ENCODE measurements around the gene ADIPOR2.
"Not testable (repeated sequence)": the region's sequence is repeated elsewhere in the genome, so short reads cannot be mapped to it uniquely, and the experiment has no call there.

ADIPOR2 gene

GRCh38 chr12:1715459-1715858 is 24.6 kb downstream of the ADIPOR2 start:
- H3K9me3 ChIP-seq (ENCODE audit: control insufficient read depth, low read length); H3K4me3 ChIP-seq (ENCODE audit: insufficient read depth, low read depth, low read length); H3K27me3 ChIP-seq (ENCODE audit: control insufficient read depth, insufficient read depth, low read length, poor library complexity, severe bottlenecking); H3K4me1 ChIP-seq (ENCODE audit: control insufficient read depth, insufficient read depth, low read length); H3K27ac ChIP-seq (ENCODE audit: insufficient read depth, low read depth, low read length, poor library complexity, severe bottlenecking): not testable (repeated sequence)
- peaks cover 12% of the 10 kb centered on the region for H3K36me3 ChIP-seq (ENCODE audit: control insufficient read depth, insufficient read depth, low read length)
- WGBS, 2 experiments: 96 to 97% methylated on average over 8 of the region's 8 CpGs

- H3K9me3 ChIP-seq (ENCODE audit: control insufficient read depth, low read length): no peaks in the 10 kb centered on the region
- no peak overlapping the region for H3K27ac ChIP-seq (ENCODE audit: insufficient read depth, low read depth, low read length, poor library complexity, severe bottlenecking)
- H3K4me1 ChIP-seq (ENCODE audit: control insufficient read depth, insufficient read depth, low read length): no peaks in the 10 kb centered on the region
- H3K27me3 ChIP-seq (ENCODE audit: control insufficient read depth, insufficient read depth, low read length, poor library complexity, severe bottlenecking): no peaks in the 10 kb centered on the region
- H3K4me3 ChIP-seq (ENCODE audit: insufficient read depth, low read depth, low read length): no peak overlapping the region
- 92 to 100% methylated on average over 2 of the region's 3 CpGs for WGBS, 2 experiments
- peaks cover 12% of the 10 kb centered on the region for H3K36me3 ChIP-seq (ENCODE audit: control insufficient read depth, insufficient read depth, low read length)
Observed at GRCh38 chr12:1716215-1716862, 25.5 kb downstream of the ADIPOR2 start.

- no peaks in the 10 kb centered on the region for H3K4me1 ChIP-seq (ENCODE audit: control insufficient read depth, insufficient read depth, low read length)
- H3K36me3 ChIP-seq (ENCODE audit: control insufficient read depth, insufficient read depth, low read length): peaks cover 12% of the 10 kb centered on the region
- no peaks in the 10 kb centered on the region for H3K27me3 ChIP-seq (ENCODE audit: control insufficient read depth, insufficient read depth, low read length, poor library complexity, severe bottlenecking)
- no peaks in the 10 kb centered on the region for H3K9me3 ChIP-seq (ENCODE audit: control insufficient read depth, low read length)
- H3K4me3 ChIP-seq (ENCODE audit: insufficient read depth, low read depth, low read length): no peak overlapping the region
- H3K27ac ChIP-seq (ENCODE audit: insufficient read depth, low read depth, low read length, poor library complexity, severe bottlenecking): no peak overlapping the region
Observed at GRCh38 chr12:1716911-1717310, 26.0 kb downstream of the ADIPOR2 start.

GRCh38 chr12:1719139-1719538 is 28.3 kb downstream of the ADIPOR2 start:
- H3K36me3 ChIP-seq (ENCODE audit: control insufficient read depth, insufficient read depth, low read length): peaks cover 10% of the 10 kb centered on the region
- H3K4me1 ChIP-seq (ENCODE audit: control insufficient read depth, insufficient read depth, low read length): no peaks in the 10 kb centered on the region
- H3K4me3 ChIP-seq (ENCODE audit: insufficient read depth, low read depth, low read length): no peak overlapping the region
- H3K9me3 ChIP-seq (ENCODE audit: control insufficient read depth, low read length): no peaks in the 10 kb centered on the region
- H3K27ac ChIP-seq (ENCODE audit: insufficient read depth, low read depth, low read length, poor library complexity, severe bottlenecking): no peak overlapping the region
- H3K27me3 ChIP-seq (ENCODE audit: control insufficient read depth, insufficient read depth, low read length, poor library complexity, severe bottlenecking): no peaks in the 10 kb centered on the region

DNA sequence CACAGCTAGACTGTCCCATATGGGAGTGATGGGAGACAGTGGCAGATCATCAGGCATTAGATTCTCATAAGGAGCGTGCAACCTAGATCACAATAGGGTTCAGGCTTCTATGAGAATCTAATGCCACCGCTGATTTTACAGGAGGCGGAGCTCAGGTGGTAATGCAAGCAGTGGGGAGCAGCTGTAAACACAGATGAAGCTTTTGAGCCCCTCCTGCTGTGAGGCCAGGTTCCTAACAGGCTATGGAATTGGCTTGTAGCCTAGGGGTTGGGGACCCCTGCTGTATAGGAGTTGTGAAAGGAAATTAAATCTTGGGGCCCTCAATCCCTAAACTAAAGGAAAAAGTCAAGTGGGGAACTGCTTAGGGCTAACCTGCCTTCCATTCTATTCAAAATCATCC is 29.6 kb downstream of the ADIPOR2 start:
- H3K36me3 ChIP-seq (ENCODE audit: control insufficient read depth, insufficient read depth, low read length): peaks cover 5% of the 10 kb centered on the region
- no peak overlapping the region for H3K4me3 ChIP-seq (ENCODE audit: insufficient read depth, low read depth, low read length)
- no peaks in the 10 kb centered on the region for H3K27me3 ChIP-seq (ENCODE audit: control insufficient read depth, insufficient read depth, low read length, poor library complexity, severe bottlenecking)
- no peaks in the 10 kb centered on the region for H3K9me3 ChIP-seq (ENCODE audit: control insufficient read depth, low read length)
- no peaks in the 10 kb centered on the region for H3K4me1 ChIP-seq (ENCODE audit: control insufficient read depth, insufficient read depth, low read length)
- H3K27ac ChIP-seq (ENCODE audit: insufficient read depth, low read depth, low read length, poor library complexity, severe bottlenecking): no peak overlapping the region
- 74 to 77% methylated on average over 3 of the region's 3 CpGs for WGBS, 2 experiments

GRCh38 chr12:1723721-1724120 is 32.9 kb downstream of the ADIPOR2 start:
- H3K4me3 ChIP-seq (ENCODE audit: insufficient read depth, low read depth, low read length): no peak overlapping the region
- no peaks in the 10 kb centered on the region for H3K9me3 ChIP-seq (ENCODE audit: control insufficient read depth, low read length)
- H3K36me3 ChIP-seq (ENCODE audit: control insufficient read depth, insufficient read depth, low read length): peaks cover 5% of the 10 kb centered on the region
- H3K27me3 ChIP-seq (ENCODE audit: control insufficient read depth, insufficient read depth, low read length, poor library complexity, severe bottlenecking): no peaks in the 10 kb centered on the region
- no peaks in the 10 kb centered on the region for H3K4me1 ChIP-seq (ENCODE audit: control insufficient read depth, insufficient read depth, low read length)
- H3K27ac ChIP-seq (ENCODE audit: insufficient read depth, low read depth, low read length, poor library complexity, severe bottlenecking): no peak overlapping the region
- WGBS, 2 experiments: 90 to 95% methylated on average over 6 of the region's 6 CpGs

DNA sequence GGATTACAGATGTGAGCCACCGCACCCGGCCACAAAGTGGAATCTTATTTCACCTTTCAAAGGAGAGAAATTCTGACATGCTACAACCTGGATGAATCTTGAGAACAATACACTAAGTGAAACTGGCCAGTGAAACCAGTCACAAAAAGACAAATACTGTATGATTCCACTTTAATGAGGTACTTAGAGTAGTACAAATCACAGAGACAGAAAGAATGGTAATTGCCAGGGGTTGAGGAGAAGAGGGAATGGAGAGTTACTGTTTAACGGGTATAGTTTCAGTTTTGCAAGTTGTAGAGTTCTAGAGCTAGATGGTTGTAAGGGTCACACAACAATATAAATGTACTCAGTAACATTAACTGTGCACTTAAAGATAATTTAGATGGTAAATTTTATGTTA is 33.4 kb downstream of the ADIPOR2 start:
- Histone ChIP-seq H3K4me3 (ENCODE audit: insufficient read depth, low read depth, low read length) (no peak overlapping the region), H3K4me1 (ENCODE audit: control insufficient read depth, insufficient read depth, low read length) (no peaks in the 10 kb centered on the region), H3K9me3 (ENCODE audit: control insufficient read depth, low read length) (no peaks in the 10 kb centered on the region), H3K27me3 (ENCODE audit: control insufficient read depth, insufficient read depth, low read length, poor library complexity, severe bottlenecking) (no peaks in the 10 kb centered on the region), H3K36me3 (ENCODE audit: control insufficient read depth, insufficient read depth, low read length) (peaks cover 5% of the 10 kb centered on the region), H3K27ac (ENCODE audit: insufficient read depth, low read depth, low read length, poor library complexity, severe bottlenecking) (no peak overlapping the region)
- WGBS, 2 experiments: 97% methylated on average over 2 to 3 of the region's 3 CpGs

- H3K9me3 ChIP-seq (ENCODE audit: control insufficient read depth, low read length): no peaks in the 10 kb centered on the region
- no peak overlapping the region for H3K27ac ChIP-seq (ENCODE audit: insufficient read depth, low read depth, low read length, poor library complexity, severe bottlenecking)
- 92 to 93% methylated on average over 3 of the region's 3 CpGs for WGBS, 2 experiments
- H3K27me3 ChIP-seq (ENCODE audit: control insufficient read depth, insufficient read depth, low read length, poor library complexity, severe bottlenecking): no peaks in the 10 kb centered on the region
- H3K4me3 ChIP-seq (ENCODE audit: insufficient read depth, low read depth, low read length): no peak overlapping the region
- no peaks in the 10 kb centered on the region for H3K4me1 ChIP-seq (ENCODE audit: control insufficient read depth, insufficient read depth, low read length)
- H3K36me3 ChIP-seq (ENCODE audit: control insufficient read depth, insufficient read depth, low read length): no peaks in the 10 kb centered on the region
Observed at GRCh38 chr12:1726753-1727152, 35.9 kb downstream of the ADIPOR2 start.

DNA sequence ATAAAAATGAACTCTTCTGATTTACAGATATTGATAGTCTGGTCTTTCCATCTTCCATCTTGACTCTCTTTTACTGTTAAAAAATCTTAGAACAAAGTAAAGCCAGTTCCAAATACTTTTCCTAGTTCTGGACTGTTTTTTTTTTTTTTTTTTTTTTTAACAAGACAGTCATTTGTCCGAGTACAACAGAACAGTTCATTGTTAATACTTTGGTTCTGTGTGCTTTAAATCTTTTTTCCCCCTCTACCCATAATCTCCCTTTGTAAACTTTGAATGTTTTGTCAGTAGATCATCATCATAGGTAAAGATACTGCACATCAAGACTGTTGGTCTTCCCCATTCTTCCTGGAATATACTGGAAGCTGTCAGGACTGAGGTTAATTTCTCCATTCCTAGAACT is 38.0 kb downstream of the ADIPOR2 start:
- WGBS, 2 experiments: 100% methylated on average over 1 of the region's 1 CpG; no CpG with 5 or more reads in 1 of the 2 experiments
- no peaks in the 10 kb centered on the region for H3K27me3 ChIP-seq (ENCODE audit: control insufficient read depth, insufficient read depth, low read length, poor library complexity, severe bottlenecking)
- no peaks in the 10 kb centered on the region for H3K9me3 ChIP-seq (ENCODE audit: control insufficient read depth, low read length)
- no peak overlapping the region for H3K4me3 ChIP-seq (ENCODE audit: insufficient read depth, low read depth, low read length)
- no peak overlapping the region for H3K27ac ChIP-seq (ENCODE audit: insufficient read depth, low read depth, low read length, poor library complexity, severe bottlenecking)
- no peaks in the 10 kb centered on the region for H3K4me1 ChIP-seq (ENCODE audit: control insufficient read depth, insufficient read depth, low read length)
- H3K36me3 ChIP-seq (ENCODE audit: control insufficient read depth, insufficient read depth, low read length): no peaks in the 10 kb centered on the region

- Histone ChIP-seq H3K27ac (ENCODE audit: insufficient read depth, low read depth, low read length, poor library complexity, severe bottlenecking) (no peak overlapping the region), H3K4me3 (ENCODE audit: insufficient read depth, low read depth, low read length) (no peak overlapping the region), H3K36me3 (ENCODE audit: control insufficient read depth, insufficient read depth, low read length) (no peaks in the 10 kb centered on the region), H3K27me3 (ENCODE audit: control insufficient read depth, insufficient read depth, low read length, poor library complexity, severe bottlenecking) (no peaks in the 10 kb centered on the region), H3K4me1 (ENCODE audit: control insufficient read depth, insufficient read depth, low read length) (no peaks in the 10 kb centered on the region), H3K9me3 (ENCODE audit: control insufficient read depth, low read length) (no peaks in the 10 kb centered on the region)
- 94 to 95% methylated on average over 9 to 10 of the region's 11 CpGs for WGBS, 2 experiments
Observed at GRCh38 chr12:1731019-1731687, 40.3 kb downstream of the ADIPOR2 start.

Measured in ectodermal cell (in vitro differentiated cells).